Epithelial cell of esophagus (primary cell): ENCODE data around the gene TMEM82.

ENCODE experiments used
- DNase-seq: peaks from one replicate; pipeline ENCODE4 v3.0.0; 2010; ENCODE audit warnings: low read depth
- H3K4me3 ChIP-seq: 2 replicates; pipeline ENCODE4 v1.5.1; 2011; ENCODE audit warnings: mild to moderate bottlenecking, low read length, control low read depth
- CTCF ChIP-seq: IDR thresholded peaks from 2 replicates; pipeline ENCODE4 v1.5.1; 2011; ENCODE audit warnings: low read depth, mild to moderate bottlenecking, low read length, control low read depth, inconsistent platforms; ENCODE audit not compliant: insufficient read depth; ENCODE audit errors: missing control alignments

The TMEM82 gene

GRCh38 chr1:15767941-15768340 lies 25.6 kb downstream of the TMEM82 start:
- H3K4me3 ChIP-seq = no peak overlapping the region
- TF ChIP-seq CTCF = no peak
- no peak for DNase-seq

GRCh38 chr1:15768388-15768787 lies 26.1 kb downstream of the TMEM82 start:
- no peak overlapping the region for H3K4me3 ChIP-seq
- no peak for DNase-seq
- TF ChIP-seq CTCF = no peak

GRCh38 chr1:15770313-15770962 lies 28.1 kb downstream of the TMEM82 start:
- no peak for TF ChIP-seq CTCF
- no peak overlapping the region for H3K4me3 ChIP-seq

GRCh38 chr1:15771836-15772515 lies 29.7 kb downstream of the TMEM82 start:
- no peak overlapping the region for H3K4me3 ChIP-seq
- no peak for TF ChIP-seq CTCF
- DNase-seq = no peak

More at GRCh38 chr1:15770313-15770962, 28.1 kb downstream of the TMEM82 start:
- no peak for DNase-seq

- no peak for TF ChIP-seq CTCF
- H3K4me3 ChIP-seq = no peak overlapping the region
- DNase-seq = no peak
Measured at GRCh38 chr1:15775706-15776105, 33.4 kb downstream of the TMEM82 start.

- DNase-seq = no peak
- H3K4me3 ChIP-seq = no peak overlapping the region
- TF ChIP-seq CTCF = no peak
Measured at GRCh38 chr1:15777909-15778707, 35.8 kb downstream of the TMEM82 start.
